Ovary (tissue), 9 donors: ENCODE data around the gene CACNA1E. TPM values are rescaled to one million over a fixed set of nuclear protein-coding genes. Genes with fewer than 3 reads are reported as not detected.

Source experiments
- DNase-seq, 5 donors: peaks; one replicate each; pipeline ENCODE4 v3.0.0-alpha.2; 2019 to 2020
- H3K27ac ChIP-seq, 2 donors: fragments of 200-600 bp; one replicate each; pipeline versions ENCODE4 v1.5.1 to v1.8.0; 2019 to 2022
- H3K27me3 ChIP-seq: fragments of 200-600 bp; one replicate; pipeline ENCODE4 v1.8.0; 2022
- H3K36me3 ChIP-seq: fragments of 200-600 bp; sonication (generic); one replicate; pipeline ENCODE4 v1.5.1; 2019
- H3K4me1 ChIP-seq: one replicate; pipeline ENCODE4 v1.8.1; 2013; ENCODE audit warnings: mild to moderate bottlenecking, moderate library complexity; ENCODE audit not compliant: insufficient read depth
- H3K4me3 ChIP-seq: fragments of 200-600 bp; sonication (generic); one replicate; pipeline ENCODE4 v1.5.1; 2017
- H3K9me3 ChIP-seq, 2 donors: fragments of 200-600 bp in 1 of 2; sonication (generic) in 1 of 2; one replicate each; pipeline versions ENCODE4 v1.5.1 to v1.8.1; 2013 to 2019; ENCODE audit warnings: mild to moderate bottlenecking in 1 of 2, moderate library complexity in 1 of 2
- CTCF ChIP-seq, 3 donors: fragments of 450-650 bp in 2 of 3; fragments of 200-600 bp in 1 of 3; IDR thresholded peaks; one replicate each; pipeline versions ENCODE4 v1.5.1 to v1.8.0; 2016 to 2022; ENCODE audit warnings: antibody characterized with exemption in 3 of 3, mild to moderate bottlenecking in 1 of 3
- EP300 ChIP-seq: sonication (generic); formaldehyde crosslinking; IDR thresholded peaks from one replicate; pipeline ENCODE4 v1.6.1; 2017; ENCODE audit warnings: antibody characterized with exemption
- POLR2A ChIP-seq: fragments of 450-650 bp; IDR thresholded peaks from one replicate; pipeline ENCODE4 v1.6.1; 2017; ENCODE audit warnings: antibody characterized with exemption, mild to moderate bottlenecking, moderate library complexity
- WGBS, 3 donors: extraction: QIAGEN DNeasy Blood & Tissue Kit in 1 of 3; methylation state at CpG; one replicate each; pipeline versions ENCODE4 v1.1.5 to v1.1.7; 2013 to 2017; 5-methylcytosine and 5-hydroxymethylcytosine counted together
- intact Hi-C, 4 donors: fragments of 100-400 bp; cut with DNase I; formaldehyde crosslinking; loops; one replicate each; pipeline versions ENCODE4 v1.11.0 to v1.15.1; 2022 to 2023
- polyA plus RNA-seq, 2 donors: library from polyadenylated mRNA; stranded (reverse); fragments of 200-250 nt in 1 of 2; fragments of 350-450 nt in 1 of 2; fragmentation: Illumina TruSeq in 1 of 2; extraction: RNeasy Lipid Tissue Mini Kit (QIAGEN cat#74804) in 1 of 2; gene quantifications; one replicate each; pipeline ENCODE4 v1.2.3, GENCODE V29; 2013 to 2014
- total RNA-seq, 7 donors: library from RNA; depleted of rRNA in 2 of 7; stranded (reverse); fragments of >200 nt in 2 of 7; fragmentation: NEBNext Ultra II Directional in 3 of 7; extraction: Animal tissue kit (Norgen Biotek cat#: 25700) in 3 of 7; gene quantifications; one replicate each; pipeline versions ENCODE4 v1.1.0 to v1.2.4, GENCODE V29; 2016 to 2023
- donor health status: DM: no; HTN: no; CAD: no; lungs with moderate emphysema.
- donor health status: DM: no; HTN: no; CAD: no.
- donor health status: Bipolar disorder and iron deficiency.
- donor health status: DM: yes; HTN: yes; CAD: no.
- donor health status: DM: no; HTN: no; CAD: no.
- donor health status: DM: yes; HTN: yes; CAD: no.

Gene CACNA1E
- total and polyA plus RNA-seq, 9 donors: 0.01 to 0.34 (median 0.10) TPM; not detected in 3

DNA sequence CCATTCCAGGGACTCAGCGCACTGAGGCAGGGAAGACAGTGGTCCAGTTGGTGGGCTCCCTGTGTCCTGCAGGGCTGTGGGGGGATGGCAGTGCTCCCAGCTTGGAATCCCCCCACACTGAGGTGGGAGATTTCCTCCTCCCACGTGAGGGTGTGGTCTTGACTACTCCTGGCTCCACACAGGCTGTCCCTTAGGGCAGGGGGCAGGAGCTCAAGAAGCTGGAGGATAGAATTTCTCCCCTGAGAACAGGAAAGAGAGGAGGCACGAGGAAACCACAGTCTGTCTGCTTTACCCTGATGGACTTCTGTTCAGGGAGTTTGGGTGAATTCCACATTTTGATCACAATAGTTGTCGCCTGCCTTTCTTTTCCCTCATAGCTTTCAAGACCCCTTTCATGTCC lies 62.1 kb downstream of the CACNA1E start:
- Histone ChIP-seq H3K4me3 (no peak overlapping the region), H3K27me3 (no peaks in the 10 kb centered on the region), H3K4me1 (no peaks in the 10 kb centered on the region), H3K9me3 (no peaks in the 10 kb centered on the region), H3K36me3 (no peaks in the 10 kb centered on the region), H3K27ac (no peak overlapping the region)
- intact Hi-C loops: no loop called here
- TF ChIP-seq EP300 (no peak), CTCF (IDR thresholded peaks at IDR 0.05) (no peak), POLR2A (no peak)
- no peak for DNase-seq
- WGBS, 3 donors: 25 to 37% (median 34%) methylated on average over 4 of the region's 4 CpGs

- H3K9me3 ChIP-seq: no peaks in the 10 kb centered on the region
- TF ChIP-seq EP300 (no peak), POLR2A (no peak), CTCF (IDR thresholded peaks at IDR 0.05) (no peak)
- no peak for DNase-seq
- H3K27me3 ChIP-seq: no peaks in the 10 kb centered on the region
- no peak overlapping the region for H3K4me3 ChIP-seq
- WGBS, 3 donors: 69 to 83% (median 70%) methylated on average over 2 of the region's 2 CpGs
- no peaks in the 10 kb centered on the region for H3K36me3 ChIP-seq
- H3K27ac ChIP-seq: no peak overlapping the region
- intact Hi-C loops: no loop called here
- no peaks in the 10 kb centered on the region for H3K4me1 ChIP-seq
Observed at GRCh38 chr1:181548497-181548896, 65.2 kb downstream of the CACNA1E start.

DNA sequence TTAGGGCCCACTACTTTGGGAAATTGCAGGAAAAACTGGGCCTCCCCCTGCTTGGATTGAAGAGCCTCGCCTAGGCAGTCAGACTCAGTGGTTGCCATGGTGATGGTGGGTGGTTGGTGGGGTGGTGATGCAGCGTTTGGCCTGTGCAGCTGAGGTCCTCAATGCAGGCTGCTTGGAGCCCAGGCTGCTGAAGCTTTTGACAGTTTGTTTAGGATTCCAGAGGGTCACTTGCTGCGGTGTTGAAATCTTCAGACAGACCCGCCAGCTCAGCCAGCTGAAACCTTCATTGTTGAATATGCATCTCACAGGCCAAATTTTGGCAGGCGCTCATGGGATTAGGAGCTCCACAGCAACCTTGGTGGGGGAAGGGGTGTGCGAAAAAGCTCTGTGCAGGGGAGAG lies 67.9 kb downstream of the CACNA1E start:
- Histone ChIP-seq H3K36me3 (no peaks in the 10 kb centered on the region), H3K9me3 (no peaks in the 10 kb centered on the region), H3K27me3 (no peaks in the 10 kb centered on the region), H3K4me1 (no peaks in the 10 kb centered on the region), H3K4me3 (no peak overlapping the region), H3K27ac (no peak overlapping the region)
- no peak for DNase-seq
- no peak for TF ChIP-seq EP300
- no peak for TF ChIP-seq POLR2A
- no peak for TF ChIP-seq CTCF (IDR thresholded peaks at IDR 0.05)
- 12 to 36% (median 14%) methylated on average over 6 of the region's 6 CpGs for WGBS, 3 donors
- intact Hi-C loops: no loop called here

GRCh38 chr1:181551754-181552153 lies 68.4 kb downstream of the CACNA1E start:
- H3K27me3 ChIP-seq: no peaks in the 10 kb centered on the region
- H3K4me3 ChIP-seq: no peak overlapping the region
- no peaks in the 10 kb centered on the region for H3K36me3 ChIP-seq
- no peaks in the 10 kb centered on the region for H3K4me1 ChIP-seq
- no peak for TF ChIP-seq POLR2A
- TF ChIP-seq CTCF (IDR thresholded peaks at IDR 0.05): no peak
- WGBS, 3 donors: 71 to 78% (median 72%) methylated on average over 3 of the region's 3 CpGs
- intact Hi-C loops: no loop called here
- DNase-seq: no peak
- no peaks in the 10 kb centered on the region for H3K9me3 ChIP-seq
- no peak overlapping the region for H3K27ac ChIP-seq

DNA sequence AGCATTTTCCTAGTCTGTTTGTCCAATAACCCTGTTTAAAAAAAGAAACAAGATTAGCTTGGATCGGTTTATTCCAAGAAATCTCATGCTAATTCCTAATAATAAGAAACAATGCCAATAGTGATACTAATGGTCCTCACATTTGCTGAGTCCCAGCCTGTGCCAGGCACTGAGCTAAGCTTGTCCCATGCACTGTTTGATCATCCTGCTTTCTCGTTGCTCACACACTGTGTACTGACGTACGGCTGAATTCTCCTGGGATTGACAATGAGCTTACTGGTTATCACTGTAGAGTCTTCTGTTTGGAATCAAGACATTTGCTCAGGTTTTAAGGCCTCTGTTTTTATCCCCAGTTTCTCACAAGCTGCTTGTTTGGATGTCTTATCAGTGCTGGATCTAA lies 71.1 kb downstream of the CACNA1E start:
- intact Hi-C loops: no loop called here
- 52 to 69% (median 66%) methylated on average over 4 of the region's 4 CpGs for WGBS, 3 donors
- Histone ChIP-seq H3K27me3 (no peaks in the 10 kb centered on the region), H3K27ac (no peak overlapping the region), H3K36me3 (no peaks in the 10 kb centered on the region), H3K9me3 (no peaks in the 10 kb centered on the region), H3K4me1 (no peaks in the 10 kb centered on the region), H3K4me3 (no peak overlapping the region)
- TF ChIP-seq CTCF (IDR thresholded peaks at IDR 0.05): no peak
- TF ChIP-seq POLR2A: no peak
- TF ChIP-seq EP300: no peak
- no peak for DNase-seq
